Spleen (tissue), 11 donors: ENCODE data around the gene PHF21B. TPM values are rescaled to one million over a fixed set of nuclear protein-coding genes. Genes with fewer than 3 reads are reported as not detected.

Experiments used
- DNase-seq: peaks from one replicate; pipeline ENCODE4 v3.0.0-alpha.2; 2020
- H3K27ac ChIP-seq, 8 donors: fragments of 200-600 bp; sonication (generic) in 7 of 8; 1 replicate in 4 of 8; 2 replicates in 4 of 8; pipeline versions ENCODE4 v1.5.0 to v1.8.0; 2016 to 2021; ENCODE audit warnings: inconsistent platforms in 4 of 8, mild to moderate bottlenecking in 4 of 8, moderate library complexity in 1 of 8
- H3K27me3 ChIP-seq, 7 donors: fragments of 200-600 bp; sonication (generic) in 6 of 7; replicated peaks in 1 of 7; 1 replicate in 4 of 7; 2 replicates in 3 of 7; pipeline versions ENCODE4 v1.5.0 to v1.8.0; 2016 to 2021; ENCODE audit warnings: inconsistent platforms in 3 of 7, mild to moderate bottlenecking in 1 of 7
- H3K36me3 ChIP-seq, 6 donors: fragments of 200-600 bp; sonication (generic) in 5 of 6; 1 replicate in 4 of 6; 2 replicates in 2 of 6; pipeline versions ENCODE4 v1.5.0 to v1.8.0; 2016 to 2021; ENCODE audit warnings: inconsistent platforms in 2 of 6
- H3K4me1 ChIP-seq, 6 donors: fragments of 200-600 bp; sonication (generic) in 5 of 6; 1 replicate in 3 of 6; 2 replicates in 3 of 6; pipeline versions ENCODE4 v1.5.0 to v1.8.0; 2016 to 2021; ENCODE audit warnings: inconsistent platforms in 3 of 6
- H3K4me3 ChIP-seq, 8 donors: fragments of 200-600 bp; sonication (generic) in 7 of 8; 1 replicate in 4 of 8; 2 replicates in 4 of 8; pipeline versions ENCODE4 v1.5.0 to v1.8.0; 2016 to 2021; ENCODE audit warnings: inconsistent platforms in 4 of 8, mild to moderate bottlenecking in 4 of 8, moderate library complexity in 2 of 8
- H3K9me3 ChIP-seq, 8 donors: fragments of 200-600 bp; sonication (generic) in 7 of 8; 1 replicate in 4 of 8; 2 replicates in 4 of 8; pipeline versions ENCODE4 v1.5.0 to v1.8.0; 2016 to 2021; ENCODE audit warnings: inconsistent platforms in 4 of 8
- POLR2A ChIP-seq, 3 donors: fragments of 450-650 bp; IDR thresholded peaks; one replicate each; pipeline ENCODE4 v1.5.1; 2017; ENCODE audit warnings: antibody characterized with exemption in 3 of 3, mild to moderate bottlenecking in 1 of 3
- POLR2AphosphoS5 ChIP-seq, 3 donors: sonication (generic); formaldehyde crosslinking; IDR thresholded peaks; one replicate each; pipeline ENCODE4 v1.5.1; 2017; ENCODE audit warnings: antibody characterized with exemption in 3 of 3
- WGBS, 5 donors: extraction: QIAGEN DNeasy Blood & Tissue Kit in 3 of 5; methylation state at CpG; one replicate each; pipeline versions ENCODE4 v1.1.5 to v1.1.7; 2013 to 2018; 5-methylcytosine and 5-hydroxymethylcytosine counted together
- intact Hi-C: fragments of 100-400 bp; cut with DNase I; formaldehyde crosslinking; loops from one replicate; pipeline ENCODE4 v1.15.0; 2023; ENCODE audit warnings: low total_unique reads
- polyA plus RNA-seq, 3 donors: library from polyadenylated mRNA; stranded (reverse); fragments of 200-250 nt; gene quantifications; one replicate each; pipeline ENCODE4 v1.2.1, GENCODE V29; 2013
- total RNA-seq, 7 donors: library from RNA; depleted of rRNA in 3 of 7; stranded (reverse); fragments of >200 nt in 3 of 7; fragmentation: NEBNext Ultra II Directional in 4 of 7; extraction: Animal tissue kit (Norgen Biotek cat#: 25700) in 4 of 7; gene quantifications; one replicate each; pipeline versions ENCODE4 v1.1.0 to v1.2.1, GENCODE V29; 2016 to 2021
- TF ChIP-seq, protein P1 (sequence below), 11 experiments: fragments of 200-600 bp in 7 of 11; fragments of 450-650 bp in 4 of 11; sonication (generic) in 4 of 11; IDR thresholded peaks in 8 of 11; conservative IDR thresholded peaks in 3 of 11; 1 replicate in 7 of 11; 2 replicates in 4 of 11; pipeline versions ENCODE4 v1.4.0 to v1.8.0; 2016 to 2021; ENCODE audit warnings: antibody characterized with exemption in 11 of 11, inconsistent platforms in 4 of 11, mild to moderate bottlenecking in 1 of 11
- donor health status: healthy with polysubstance abuse.
- donor health status: DM: no; HTN: no; CAD: no; lungs with moderate emphysema.
- donor health status: DM: no; HTN: no; CAD: no.
- donor health status: Bipolar disorder and iron deficiency.
- donor health status: healthy.
- donor health status: DM: no; HTN: no; CAD: no.
- donor health status: DM: yes; HTN: yes; CAD: no.

The PHF21B gene
- total and polyA plus RNA-seq, 10 donors = 0.03 to 0.46 (median 0.09) TPM; not detected in 4

- DNase-seq = no peak
- Histone ChIP-seq H3K27ac (no peak overlapping the region), H3K27me3 (peaks cover 0 to 45% (median 0%) of the 10 kb centered on the region in 7 donors), H3K9me3 (peaks cover 0 to 8% (median 2%) of the 10 kb centered on the region in 8 donors), H3K36me3 (no peaks in the 10 kb centered on the region), H3K4me3 (no peak overlapping the region), H3K4me1 (no peaks in the 10 kb centered on the region)
- no peak for TF ChIP-seq POLR2A (IDR thresholded peaks at IDR 0.05)
- TF ChIP-seq, protein P1, sequence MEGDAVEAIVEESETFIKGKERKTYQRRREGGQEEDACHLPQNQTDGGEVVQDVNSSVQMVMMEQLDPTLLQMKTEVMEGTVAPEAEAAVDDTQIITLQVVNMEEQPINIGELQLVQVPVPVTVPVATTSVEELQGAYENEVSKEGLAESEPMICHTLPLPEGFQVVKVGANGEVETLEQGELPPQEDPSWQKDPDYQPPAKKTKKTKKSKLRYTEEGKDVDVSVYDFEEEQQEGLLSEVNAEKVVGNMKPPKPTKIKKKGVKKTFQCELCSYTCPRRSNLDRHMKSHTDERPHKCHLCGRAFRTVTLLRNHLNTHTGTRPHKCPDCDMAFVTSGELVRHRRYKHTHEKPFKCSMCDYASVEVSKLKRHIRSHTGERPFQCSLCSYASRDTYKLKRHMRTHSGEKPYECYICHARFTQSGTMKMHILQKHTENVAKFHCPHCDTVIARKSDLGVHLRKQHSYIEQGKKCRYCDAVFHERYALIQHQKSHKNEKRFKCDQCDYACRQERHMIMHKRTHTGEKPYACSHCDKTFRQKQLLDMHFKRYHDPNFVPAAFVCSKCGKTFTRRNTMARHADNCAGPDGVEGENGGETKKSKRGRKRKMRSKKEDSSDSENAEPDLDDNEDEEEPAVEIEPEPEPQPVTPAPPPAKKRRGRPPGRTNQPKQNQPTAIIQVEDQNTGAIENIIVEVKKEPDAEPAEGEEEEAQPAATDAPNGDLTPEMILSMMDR (IDR thresholded peaks at IDR 0.05 in 8 of 11, conservative IDR thresholded peaks at IDR 0.05 in 3 of 11) = no peak
- 83 to 86% (median 86%) methylated on average over 9 to 11 of the region's 11 CpGs for WGBS, 5 donors
- intact Hi-C loops = no loop called here
Observed at GRCh38 chr22:44947049-44947448, 62.8 kb downstream of the PHF21B start.

DNA sequence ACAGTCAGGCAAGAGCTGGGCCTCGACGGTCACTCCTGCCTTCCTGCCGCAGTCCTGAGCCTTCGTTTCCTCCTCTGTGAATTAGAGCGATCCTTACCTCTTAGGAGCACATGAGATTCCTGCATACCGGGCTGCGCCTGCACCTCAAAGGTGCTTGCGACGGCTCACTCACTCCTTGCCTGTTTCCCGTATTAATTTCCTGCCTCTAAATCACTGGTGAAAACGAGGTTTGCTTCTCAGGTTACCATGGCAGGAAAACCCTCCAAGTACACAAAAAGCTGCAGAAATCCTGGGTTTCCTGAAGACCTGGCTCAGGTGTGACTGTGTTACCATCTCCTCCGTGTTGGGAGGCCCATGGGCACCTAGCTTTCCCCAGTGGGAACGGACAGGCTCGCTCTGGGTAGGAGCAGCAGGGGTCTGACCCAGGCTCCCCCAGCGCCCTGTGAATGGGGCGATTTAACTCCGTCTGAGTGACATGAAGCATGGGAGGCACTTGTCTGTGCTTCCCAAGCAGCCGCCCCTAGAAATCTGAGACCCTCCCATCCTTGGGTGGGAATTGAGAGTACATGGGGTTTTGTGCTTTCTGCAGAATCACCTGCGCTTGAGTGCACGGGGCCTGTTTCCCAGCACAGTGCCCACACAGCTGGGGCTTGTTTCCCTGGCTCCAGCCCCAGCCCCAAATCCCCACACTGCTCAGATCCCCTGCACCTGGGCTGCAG lies 64.8 kb downstream of the PHF21B start:
- intact Hi-C loops = no loop called here
- WGBS, 5 donors = 50 to 66% (median 56%) methylated on average over 20 of the region's 20 CpGs
- DNase-seq = no peak

DNA sequence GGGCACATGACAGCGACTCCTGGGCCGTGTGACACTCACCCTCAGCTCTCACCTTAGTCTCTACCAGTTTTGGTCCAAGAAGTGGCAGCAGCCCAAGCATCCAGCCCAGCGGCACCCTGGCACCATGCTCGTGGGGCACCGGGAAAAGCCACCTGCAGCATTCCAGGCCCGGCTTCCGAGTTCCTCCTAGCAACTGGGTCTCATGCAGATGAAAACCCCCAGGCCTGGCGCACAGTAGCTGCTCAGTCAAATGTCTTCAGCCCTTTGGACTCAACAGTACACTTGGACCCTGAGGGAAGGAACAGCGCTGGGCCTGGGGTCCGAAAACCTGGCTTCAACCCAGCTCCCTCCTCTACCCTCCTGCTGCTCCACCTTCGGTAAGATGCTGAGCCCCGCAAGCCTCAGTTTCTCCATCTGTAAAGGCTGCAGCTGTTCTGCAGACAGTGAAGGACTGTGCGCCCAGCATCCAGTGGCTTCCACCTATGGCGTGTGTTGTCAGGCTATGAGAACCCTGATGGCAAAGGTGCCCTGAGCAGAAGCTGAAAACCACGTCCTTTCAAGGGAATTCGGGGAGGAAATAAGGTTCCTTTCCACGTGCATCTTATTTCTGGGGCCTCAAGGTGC lies 66.0 kb downstream of the PHF21B start:
- DNase-seq = no peak
- H3K4me3 ChIP-seq = no peak overlapping the region
- 81 to 90% (median 82%) methylated on average over 17 of the region's 17 CpGs for WGBS, 5 donors
- no peak for TF ChIP-seq POLR2A (IDR thresholded peaks at IDR 0.05)
- TF ChIP-seq, protein P1 (IDR thresholded peaks at IDR 0.05 in 8 of 11, conservative IDR thresholded peaks at IDR 0.05 in 3 of 11) = no peak
- TF ChIP-seq POLR2AphosphoS5 (IDR thresholded peaks at IDR 0.05) = no peak
- no peaks in the 10 kb centered on the region for H3K36me3 ChIP-seq
- H3K27ac ChIP-seq = no peak overlapping the region
- intact Hi-C loops = no loop called here
- no peaks in the 10 kb centered on the region for H3K9me3 ChIP-seq
- peaks cover 0 to 65% (median 0%) of the 10 kb centered on the region in 7 donors for H3K27me3 ChIP-seq
- H3K4me1 ChIP-seq = no peaks in the 10 kb centered on the region

More for the DNA sequence above, 64.8 kb downstream of the PHF21B start:
- H3K4me1 ChIP-seq = no peaks in the 10 kb centered on the region
- H3K27ac ChIP-seq = no peak overlapping the region
- peaks cover 0 to 53% (median 0%) of the 10 kb centered on the region in 7 donors for H3K27me3 ChIP-seq
- no peaks in the 10 kb centered on the region for H3K9me3 ChIP-seq
- no peak overlapping the region for H3K4me3 ChIP-seq
- no peaks in the 10 kb centered on the region for H3K36me3 ChIP-seq
- TF ChIP-seq, protein P1 (IDR thresholded peaks at IDR 0.05 in 8 of 11, conservative IDR thresholded peaks at IDR 0.05 in 3 of 11) = no peak
- TF ChIP-seq POLR2AphosphoS5 (IDR thresholded peaks at IDR 0.05) = no peak
- no peak for TF ChIP-seq POLR2A (IDR thresholded peaks at IDR 0.05)

GRCh38 chr22:44942979-44943700 lies 66.7 kb downstream of the PHF21B start:
- no peak for DNase-seq
- TF ChIP-seq, protein P1 (IDR thresholded peaks at IDR 0.05 in 8 of 11, conservative IDR thresholded peaks at IDR 0.05 in 3 of 11) = no peak
- no peak for TF ChIP-seq POLR2A (IDR thresholded peaks at IDR 0.05)
- TF ChIP-seq POLR2AphosphoS5 (IDR thresholded peaks at IDR 0.05) = no peak
- Histone ChIP-seq H3K27me3 (peaks cover 0 to 72% (median 0%) of the 10 kb centered on the region in 7 donors), H3K36me3 (no peaks in the 10 kb centered on the region), H3K4me1 (no peaks in the 10 kb centered on the region), H3K27ac (no peak overlapping the region), H3K4me3 (no peak overlapping the region), H3K9me3 (no peaks in the 10 kb centered on the region)
- 80 to 90% (median 88%) methylated on average over 13 to 23 of the region's 23 CpGs for WGBS, 5 donors
- intact Hi-C loops = no loop called here
